Nasal cavity respiratory epithelium epithelial cell of viscerocranial mucosa (primary cell): ENCODE data around the gene ACCSL. TPM values are rescaled to one million over a fixed set of nuclear protein-coding genes. Genes with fewer than 3 reads are reported as not detected.

Experiments
- total RNA-seq: library from RNA; depleted of rRNA; stranded (reverse); fragments of >200 nt; gene quantifications from 2 replicates; pipeline ENCODE4 v1.2.3, GENCODE V29; 2014

ACCSL gene
- total RNA-seq = not detected in 2 replicates

DNA sequence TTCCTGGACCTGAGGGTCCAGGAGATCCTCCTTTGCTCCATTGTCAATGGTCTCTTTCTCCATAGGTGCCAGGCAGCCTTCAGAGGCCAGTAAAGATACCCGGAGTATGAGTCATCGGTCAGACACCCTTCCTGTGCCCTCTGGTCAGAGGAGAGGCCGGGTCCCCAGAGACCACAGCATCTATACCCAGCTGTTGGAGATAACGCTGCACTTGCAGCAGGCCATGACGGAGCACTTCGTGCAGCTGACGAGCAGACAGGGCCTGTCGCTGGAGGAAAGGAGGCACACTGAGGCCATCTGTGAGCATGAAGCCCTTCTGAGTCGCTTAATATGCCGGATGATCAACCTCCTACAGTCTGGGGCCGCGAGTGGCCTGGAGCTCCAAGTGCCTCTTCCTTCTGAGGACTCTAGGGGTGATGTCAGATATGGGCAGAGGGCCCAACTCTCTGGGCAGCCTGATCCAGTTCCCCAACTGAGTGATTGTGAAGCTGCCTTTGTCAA, at the start of gene ACCSL:
Gene ACCSL, plus strand, starts transcription at position 51 of the 501 bp plus-strand sequence. Its CDS starts 56 bp downstream, at position 107.

DNA sequence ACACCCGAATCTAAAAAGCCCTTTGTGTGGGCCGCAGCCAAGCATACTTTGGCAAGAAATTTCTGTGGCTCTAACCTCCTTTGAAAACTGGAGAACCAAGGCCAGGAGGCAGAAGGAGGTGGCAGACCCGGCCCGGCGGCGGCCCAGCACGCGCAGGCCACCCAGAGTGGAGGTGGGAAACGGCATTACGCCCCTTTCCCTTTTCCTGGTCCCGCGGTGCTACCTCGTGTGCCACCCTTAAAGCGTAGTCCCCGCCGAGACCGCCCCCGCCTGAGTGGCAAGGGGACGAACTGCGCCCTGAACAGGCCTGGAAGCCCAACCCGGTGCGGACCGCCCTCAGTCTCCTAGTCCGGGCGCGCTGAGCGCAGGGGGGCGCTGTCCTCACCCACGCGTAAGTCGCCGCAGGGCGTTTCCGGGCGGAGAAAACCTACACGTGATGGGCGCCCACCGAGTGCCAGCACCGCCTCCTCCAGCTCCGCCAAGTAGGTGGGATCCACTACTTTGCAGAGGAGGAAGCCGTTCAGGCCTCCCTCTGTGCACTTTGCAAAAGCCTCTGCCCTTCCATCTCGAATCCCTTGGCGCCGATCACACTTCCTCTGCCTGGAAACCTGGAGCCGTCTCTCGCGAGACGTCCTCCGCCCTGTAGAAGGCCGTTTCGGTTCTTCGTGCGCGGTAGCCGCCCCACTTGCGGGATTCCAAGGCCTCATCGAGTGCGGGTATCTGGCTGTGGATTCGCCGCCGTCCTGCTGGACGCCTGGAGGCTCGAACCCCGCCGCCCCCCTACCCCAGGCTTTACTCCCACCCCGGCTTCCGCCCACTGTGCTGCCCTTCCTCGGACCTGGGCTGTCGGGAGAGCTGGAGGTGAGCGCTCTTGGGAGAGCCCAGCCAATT, 18.3 kb downstream of the ACCSL start, which contains the start of gene ACCS:
Gene ACCS, plus strand, starts transcription at position 430 of the 891 bp plus-strand sequence. CDS start 1,358 bp downstream, outside the sequence.

DNA sequence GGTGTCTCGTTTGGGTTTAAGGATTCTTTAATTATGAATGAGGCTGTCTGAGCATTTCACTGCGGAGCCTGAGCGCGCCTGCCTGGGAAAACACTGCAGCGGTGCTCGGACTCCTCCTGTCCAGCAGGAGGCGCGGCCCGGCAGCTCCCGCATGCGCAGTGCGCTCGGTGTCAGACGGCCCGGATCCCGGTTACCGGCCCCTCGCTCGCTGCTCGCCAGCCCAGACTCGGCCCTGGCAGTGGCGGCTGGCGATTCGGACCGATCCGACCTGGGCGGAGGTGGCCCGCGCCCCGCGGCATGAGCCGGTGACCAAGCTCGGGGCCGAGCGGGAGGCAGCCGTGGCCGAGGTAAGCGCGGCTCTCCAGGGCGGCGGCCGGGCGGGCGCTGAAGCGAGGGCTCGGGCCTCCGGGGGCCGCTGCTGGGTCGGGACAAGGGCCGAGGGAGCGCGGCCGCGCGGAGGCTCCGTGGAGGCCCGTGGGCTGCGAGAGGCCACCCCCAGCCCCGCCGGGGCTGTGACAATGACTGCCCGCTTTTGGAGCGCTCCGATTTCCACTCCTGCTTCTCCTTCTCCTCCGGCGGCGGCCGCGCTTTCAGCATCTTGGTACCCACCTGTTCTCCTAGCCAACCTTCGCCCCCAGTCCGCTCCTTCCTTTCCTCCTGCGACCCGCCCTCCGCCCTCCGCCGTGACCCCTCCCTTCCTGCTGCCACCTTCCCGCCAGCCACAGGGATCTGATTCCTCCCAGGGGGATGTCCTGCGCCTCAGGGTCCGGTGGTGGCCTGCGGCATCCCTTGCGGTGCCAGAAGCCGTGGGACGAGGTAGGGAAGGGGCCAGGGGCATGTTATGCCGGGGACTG, 48.0 kb downstream of the ACCSL start, which contains the start of gene EXT2:
Gene EXT2, plus strand, starts transcription at position 173 of the 854 bp plus-strand sequence. CDS start 12,035 bp downstream, outside the sequence.

Other genes starting within 250 kb of the ACCSL start
- gene ALKBH3, start 167.2 kb upstream of the ACCSL start, total RNA-seq = 46.3 and 57.1 TPM in 2 replicates
- gene C11orf96, start 105.3 kb upstream of the ACCSL start, total RNA-seq = 0.64 and 0.68 TPM in 2 replicates
- gene ACCS, start 18.3 kb downstream of the ACCSL start, total RNA-seq = 1.4 and 4.1 TPM in 2 replicates
- gene EXT2, start 47.7 kb downstream of the ACCSL start, total RNA-seq = 138 and 153 TPM in 2 replicates